Posterior vena cava (tissue), 2 donors: Measurements from ENCODE around the gene TTC34. TPM values are rescaled to one million over a fixed set of nuclear protein-coding genes. Genes with fewer than 3 reads are reported as not detected.

Experiments
- DNase-seq: peaks from one replicate; pipeline ENCODE4 v3.0.0-alpha.2; 2020; ENCODE audit warnings: low spot score
- intact Hi-C, 2 donors: fragments of 100-400 bp; cut with DNase I; formaldehyde crosslinking; loops; one replicate each; pipeline versions ENCODE4 v1.14.1 to v1.14.2; 2022 to 2023
- total RNA-seq, 2 donors: library from RNA; stranded (reverse); fragmentation: NEBNext Ultra II Directional; extraction: Animal tissue kit (Norgen Biotek cat#: 25700); gene quantifications; one replicate each; pipeline ENCODE4 v1.2.1, GENCODE V29; 2021
- donor health status: DM: yes; HTN: yes; CAD: no.
- donor health status: DM: yes; HTN: yes; CAD: no.

Gene TTC34
- total RNA-seq, 2 donors from 2014 or later = 0.24 to 0.46 TPM

DNA sequence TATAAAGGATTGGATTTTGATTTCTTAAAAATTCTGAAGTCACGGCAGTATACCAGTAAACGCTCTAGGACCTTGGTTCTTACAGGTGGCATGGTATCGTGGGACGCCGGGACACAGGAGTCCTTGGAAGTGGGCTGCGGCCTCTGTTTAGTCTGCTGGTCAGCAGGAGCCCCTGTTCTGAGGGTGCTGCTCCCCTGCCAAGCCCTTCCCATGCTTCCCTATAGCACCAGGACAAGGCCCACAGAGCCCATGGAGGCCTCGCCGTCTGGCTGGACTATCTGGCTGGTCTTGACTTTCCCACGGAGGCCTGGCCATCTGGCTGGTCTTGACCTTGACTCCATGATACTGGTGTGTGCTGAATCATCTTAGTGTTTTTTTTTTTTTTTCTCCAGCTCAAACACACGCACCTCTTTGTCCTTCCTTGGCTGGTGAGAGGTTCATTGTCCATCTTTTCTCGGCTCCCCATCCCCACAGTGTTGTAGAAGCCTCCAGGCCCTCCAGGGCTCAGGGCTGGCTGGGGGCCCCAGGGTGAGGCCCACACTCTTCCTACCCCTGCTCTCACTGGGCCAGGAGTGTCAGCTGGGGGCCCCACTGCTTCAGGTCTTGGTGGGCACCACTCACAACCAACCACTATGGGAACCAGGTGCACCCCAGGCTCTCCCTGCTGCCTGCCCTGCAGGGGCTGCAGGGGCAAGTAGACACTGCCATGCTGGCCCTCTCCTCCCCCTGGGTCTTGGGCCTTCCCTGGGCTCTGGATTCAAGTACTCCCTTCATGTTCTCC lies 16.5 kb upstream of the TTC34 start:
- no peak for DNase-seq

DNA sequence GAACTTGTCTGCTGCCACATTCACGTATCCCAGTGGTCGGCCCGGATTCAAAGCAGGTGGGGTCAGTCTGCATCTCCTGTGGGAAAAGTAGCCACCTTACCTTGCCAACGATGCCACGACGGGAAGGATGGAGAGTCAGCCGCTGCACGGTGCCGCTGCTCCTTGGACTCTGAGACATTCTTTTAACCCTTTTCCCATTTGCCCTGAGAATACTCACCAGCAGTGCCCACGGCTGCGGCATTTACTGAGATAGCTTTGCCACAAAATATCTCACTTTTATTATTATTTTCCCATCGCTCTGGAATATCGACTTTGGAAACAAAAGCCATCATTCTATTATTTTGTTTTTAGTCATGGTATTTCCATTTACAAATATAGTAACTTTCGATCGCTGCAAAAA lies 15.3 kb upstream of the TTC34 start:
- no peak for DNase-seq
- intact Hi-C loops = loop anchor here in 1 of 2 donors (5.0 kb wide), 1 partner anchor 861 kb away; no protein-coding TSS in a partner anchor

More for the DNA sequence above, 16.5 kb upstream of the TTC34 start:
- intact Hi-C loops = loop anchor here in 1 of 2 donors (5.0 kb wide), 1 partner anchor 859 kb away; no protein-coding TSS in a partner anchor

DNA sequence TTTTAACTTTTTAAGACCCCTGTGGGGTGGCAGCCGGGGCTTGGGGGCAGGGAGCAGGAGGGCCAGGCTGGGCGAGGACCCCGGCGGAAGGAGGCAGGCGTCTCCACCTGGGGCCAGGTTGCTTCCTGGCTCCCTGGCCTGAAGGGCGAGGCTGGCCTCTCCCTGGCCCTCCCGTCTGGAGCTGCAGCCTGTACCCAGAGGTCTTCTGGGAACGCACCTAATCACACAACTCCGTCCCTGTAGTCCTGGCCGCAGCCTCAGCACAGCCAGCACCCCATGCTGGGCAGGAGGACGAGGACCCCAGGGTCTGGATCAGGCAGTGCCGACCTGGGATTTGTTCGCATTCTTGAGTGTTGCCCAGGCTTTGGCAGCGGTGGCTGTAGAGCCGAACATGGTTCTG lies 14.1 kb upstream of the TTC34 start:
- DNase-seq = no peak
- intact Hi-C loops = loop anchor here in 1 of 2 donors (5.0 kb wide), 1 partner anchor 862 kb away; no protein-coding TSS in a partner anchor

GRCh38 chr1:2814511-2815075 lies 13.1 kb upstream of the TTC34 start:
- no peak for DNase-seq
- intact Hi-C loops = loop anchor here in 1 of 2 donors (5.0 kb wide), 1 partner anchor 863 kb away; no protein-coding TSS in a partner anchor

- intact Hi-C loops = no loop called here
Measured at GRCh38 chr1:2812939-2813653, 11.6 kb upstream of the TTC34 start.

DNA sequence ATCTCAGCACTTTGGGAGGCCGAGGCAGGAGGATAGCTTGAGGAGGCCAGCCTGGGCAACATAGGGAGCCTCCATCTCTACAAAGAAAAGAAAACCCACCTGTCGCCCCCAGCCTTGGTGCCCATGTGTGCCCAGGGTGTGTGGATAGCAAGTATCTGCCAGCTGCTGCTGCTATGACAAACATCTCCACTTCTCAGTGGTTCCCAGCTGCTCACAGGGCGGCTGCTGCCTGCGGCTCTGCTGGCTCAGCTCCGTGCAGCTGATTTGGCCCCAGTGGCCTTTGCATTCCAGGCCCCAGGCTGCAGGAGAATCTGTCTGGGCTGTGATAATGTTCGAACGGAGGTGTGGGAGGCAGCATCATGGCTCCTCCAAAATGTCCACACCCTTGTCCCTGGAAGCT lies 10.6 kb upstream of the TTC34 start:
- DNase-seq = no peak
- intact Hi-C loops = no loop called here

More at GRCh38 chr1:2812939-2813653, 11.6 kb upstream of the TTC34 start:
- no peak for DNase-seq

GRCh38 chr1:2811533-2811918 lies 10.0 kb upstream of the TTC34 start:
- DNase-seq = no peak
- intact Hi-C loops = no loop called here

- intact Hi-C loops = no loop called here
- DNase-seq = no peak
Measured at GRCh38 chr1:2810899-2811532, 9.5 kb upstream of the TTC34 start.

DNA sequence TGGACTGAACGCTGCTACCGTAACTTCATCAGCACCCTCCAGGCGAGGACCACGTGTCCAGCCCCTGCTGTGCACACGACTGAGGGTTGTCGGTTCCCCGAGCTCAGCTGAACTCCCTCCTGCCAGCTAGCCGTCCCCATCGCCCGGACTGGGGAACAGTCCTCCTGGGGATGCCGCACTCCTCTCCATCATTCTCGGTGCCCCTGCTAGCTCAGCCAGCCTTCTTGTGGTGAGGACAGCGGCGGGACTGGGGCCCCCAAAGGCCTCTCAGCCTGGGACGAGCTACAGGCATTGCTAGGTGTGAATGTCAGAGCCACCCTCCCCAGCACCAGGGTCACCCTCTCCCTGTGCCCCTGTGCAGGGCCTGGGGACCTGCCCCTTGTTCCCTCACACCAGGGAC lies 8.8 kb upstream of the TTC34 start:
- intact Hi-C loops = no loop called here
- DNase-seq = no peak

DNA sequence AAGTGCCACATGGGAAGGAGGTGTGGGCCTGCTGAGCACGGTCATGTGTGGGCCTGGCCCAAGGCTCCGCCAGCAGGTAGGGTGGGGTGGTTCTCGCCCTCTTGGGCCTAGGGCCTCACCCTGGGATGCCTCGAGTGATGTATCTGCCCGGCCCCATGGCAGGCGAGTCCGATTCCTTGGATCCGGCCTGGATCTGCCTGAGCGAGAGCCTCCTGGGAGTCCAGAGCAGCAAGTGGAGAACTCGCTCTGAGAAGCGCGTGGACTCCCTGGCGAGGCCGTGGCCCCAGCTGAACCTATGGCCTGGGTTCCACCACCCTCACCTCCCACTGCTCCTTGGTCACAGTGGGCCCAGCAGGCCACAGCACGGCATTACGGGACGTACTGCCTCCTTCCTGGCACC lies 8.2 kb upstream of the TTC34 start:
- intact Hi-C loops = no loop called here
- DNase-seq = no peak

- DNase-seq = no peak
- intact Hi-C loops = no loop called here
Measured at GRCh38 chr1:2808831-2809605, 7.5 kb upstream of the TTC34 start.

DNA sequence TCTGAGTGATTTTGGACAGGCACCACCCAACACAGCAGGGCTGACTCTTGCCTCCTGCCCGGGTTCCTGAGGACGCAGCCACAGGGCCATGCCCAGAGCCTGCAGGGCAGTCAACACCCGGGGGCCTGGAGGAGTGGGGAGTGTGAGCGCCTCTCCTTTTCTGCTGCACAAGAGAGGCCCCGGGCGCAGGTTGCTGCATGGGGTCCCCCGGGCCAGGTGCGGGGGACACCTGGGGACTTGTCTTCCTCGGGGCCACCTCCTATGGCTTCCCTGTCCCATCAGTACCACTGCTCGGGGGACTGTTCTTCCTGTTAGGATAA lies 6.9 kb upstream of the TTC34 start:
- intact Hi-C loops = no loop called here
- no peak for DNase-seq

DNA sequence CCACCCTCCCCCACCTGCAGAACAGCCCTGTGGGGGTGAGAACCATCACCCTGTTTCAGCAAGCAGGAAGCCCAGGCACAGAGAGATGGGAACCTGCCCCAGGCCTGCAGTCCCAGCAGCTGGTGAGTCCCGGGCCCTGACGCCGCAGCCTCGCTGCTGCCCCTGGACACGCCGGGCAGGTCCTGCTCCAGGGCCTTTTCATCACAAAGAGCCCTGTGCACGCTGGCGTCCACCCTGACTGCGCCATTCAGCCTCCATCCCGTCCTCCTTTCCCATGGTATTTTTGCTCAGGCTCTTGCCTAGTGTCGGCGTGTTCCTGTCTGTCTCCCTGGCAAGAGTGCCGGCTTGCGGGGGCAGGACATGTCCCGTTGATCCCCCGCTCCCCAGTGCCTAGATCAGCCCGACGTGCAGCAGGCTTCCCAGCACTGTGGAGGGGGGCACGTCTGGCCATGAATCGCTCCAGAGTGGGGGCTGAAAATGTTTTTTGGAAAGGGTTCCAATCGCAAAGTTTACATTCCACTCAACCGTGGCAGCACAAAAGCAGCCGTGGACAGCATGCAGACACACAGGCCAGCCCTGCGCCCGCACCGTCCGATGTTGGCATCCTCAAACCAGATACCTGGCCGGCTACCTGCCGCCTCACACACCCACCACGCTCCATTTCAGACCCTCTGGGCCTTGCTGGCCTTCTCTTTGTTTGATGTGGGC lies 6.3 kb upstream of the TTC34 start:
- intact Hi-C loops = no loop called here
- DNase-seq = no peak

DNA sequence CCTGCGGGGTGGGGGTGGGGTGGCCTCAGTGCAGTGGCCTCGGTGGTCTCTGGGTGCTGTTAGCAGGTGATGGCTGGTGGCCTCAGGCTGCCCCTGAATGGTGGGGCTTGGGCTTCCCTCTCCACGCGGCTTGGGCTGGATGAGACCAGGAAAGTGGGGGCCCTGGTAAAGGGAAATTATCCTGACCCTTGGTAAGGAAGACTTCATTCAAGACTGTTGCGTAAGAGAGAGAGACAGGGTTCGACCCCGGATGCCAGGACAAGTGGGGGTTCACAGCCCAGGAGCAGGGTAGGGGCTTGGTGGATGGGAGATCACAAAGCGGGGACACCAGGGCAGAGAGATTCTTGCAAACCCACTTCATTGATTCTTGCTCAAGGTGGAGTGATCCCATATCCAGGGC lies 5.5 kb upstream of the TTC34 start:
- intact Hi-C loops = no loop called here
- DNase-seq = no peak

DNA sequence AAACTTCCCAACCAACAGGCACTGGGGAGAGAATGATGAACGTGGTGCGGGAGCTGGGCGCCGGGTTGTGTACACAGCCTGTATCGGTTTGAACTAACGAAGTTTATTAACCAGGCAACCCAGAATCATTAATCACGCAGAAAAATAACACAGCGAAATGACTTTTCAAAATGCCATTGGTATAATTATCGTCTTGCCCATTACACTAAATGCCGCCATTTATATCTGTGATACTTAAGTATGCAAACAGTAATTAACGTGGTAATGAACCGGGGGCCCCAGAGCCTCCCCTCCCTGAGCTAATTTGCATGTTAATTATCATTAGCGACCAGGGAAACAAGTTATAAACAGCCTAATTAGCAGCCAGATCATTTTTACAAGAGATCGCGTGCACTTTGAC lies 5.1 kb upstream of the TTC34 start:
- no peak for DNase-seq
- intact Hi-C loops = no loop called here

GRCh38 chr1:2805801-2806430 lies 4.4 kb upstream of the TTC34 start:
- no peak for DNase-seq
- intact Hi-C loops = no loop called here

- intact Hi-C loops = no loop called here
- peak; percentile 58 for DNase-seq
Measured at GRCh38 chr1:2804628-2805351, 3.3 kb upstream of the TTC34 start.
